SH-SY5Y (cell line): ENCODE data around the gene USP7.

Experiments used
- GATA2 ChIP-seq: IDR thresholded peaks from 2 replicates; pipeline ENCODE4 v1.6.1; 2011; ENCODE audit warnings: mild to moderate bottlenecking, low read depth, low read length
- GATA3 ChIP-seq: IDR thresholded peaks from 2 replicates; pipeline ENCODE4 v1.6.1; 2011; ENCODE audit warnings: low read depth, mild to moderate bottlenecking, low read length, moderate library complexity

- TF ChIP-seq GATA2 (no peak), GATA3 (no peak)
Measured at GRCh38 chr16:8990445-8990844, 26.7 kb upstream of the USP7 start.
